ENCODE results near the gene ARID1A.

Gene ARID1A

DNA sequence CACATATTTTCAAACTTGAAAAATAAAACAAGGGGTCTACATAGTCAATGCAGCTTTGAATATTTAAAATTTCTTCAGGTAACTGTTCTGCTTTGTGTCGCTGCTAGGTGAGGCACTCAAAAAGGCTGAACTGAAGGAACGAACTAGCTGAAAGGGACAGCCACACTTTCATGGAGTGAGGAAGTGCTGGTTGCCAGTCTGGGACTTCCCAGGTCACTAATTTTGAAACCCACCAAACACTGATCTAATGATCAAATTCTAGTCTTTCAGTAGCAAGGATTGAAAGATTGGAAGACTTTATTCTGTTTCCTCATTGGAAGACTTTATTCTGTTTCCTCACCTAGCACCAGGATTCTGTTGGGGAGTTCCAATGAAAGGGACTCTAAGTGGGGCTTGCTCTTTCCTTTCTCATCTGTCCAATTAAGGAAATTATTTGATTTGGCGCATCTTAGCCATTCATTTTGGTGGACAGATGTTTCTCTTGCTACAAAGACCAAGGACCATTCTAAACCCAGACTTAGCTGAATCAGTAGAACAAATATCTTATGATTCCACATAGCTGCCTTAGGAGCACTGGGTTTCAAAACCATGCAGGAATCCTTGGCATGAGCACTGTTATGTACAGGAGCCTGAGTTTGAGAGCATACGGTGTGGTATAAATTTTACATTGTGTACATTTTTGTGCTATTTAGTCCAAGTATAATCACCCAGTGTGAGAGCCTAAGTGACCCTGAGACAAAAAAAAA, 10.9 kb upstream of the ARID1A start:
- no peak for DNase-seq (ENCODE audit: low read depth)
- TF ChIP-seq, protein P1, sequence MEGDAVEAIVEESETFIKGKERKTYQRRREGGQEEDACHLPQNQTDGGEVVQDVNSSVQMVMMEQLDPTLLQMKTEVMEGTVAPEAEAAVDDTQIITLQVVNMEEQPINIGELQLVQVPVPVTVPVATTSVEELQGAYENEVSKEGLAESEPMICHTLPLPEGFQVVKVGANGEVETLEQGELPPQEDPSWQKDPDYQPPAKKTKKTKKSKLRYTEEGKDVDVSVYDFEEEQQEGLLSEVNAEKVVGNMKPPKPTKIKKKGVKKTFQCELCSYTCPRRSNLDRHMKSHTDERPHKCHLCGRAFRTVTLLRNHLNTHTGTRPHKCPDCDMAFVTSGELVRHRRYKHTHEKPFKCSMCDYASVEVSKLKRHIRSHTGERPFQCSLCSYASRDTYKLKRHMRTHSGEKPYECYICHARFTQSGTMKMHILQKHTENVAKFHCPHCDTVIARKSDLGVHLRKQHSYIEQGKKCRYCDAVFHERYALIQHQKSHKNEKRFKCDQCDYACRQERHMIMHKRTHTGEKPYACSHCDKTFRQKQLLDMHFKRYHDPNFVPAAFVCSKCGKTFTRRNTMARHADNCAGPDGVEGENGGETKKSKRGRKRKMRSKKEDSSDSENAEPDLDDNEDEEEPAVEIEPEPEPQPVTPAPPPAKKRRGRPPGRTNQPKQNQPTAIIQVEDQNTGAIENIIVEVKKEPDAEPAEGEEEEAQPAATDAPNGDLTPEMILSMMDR (IDR thresholded peaks at IDR 0.05; ENCODE audit: low read depth, low read length): no peak
- TF ChIP-seq MYC (IDR thresholded peaks at IDR 0.05; ENCODE audit: low read depth, low read length) (no peak), POLR2A (IDR thresholded peaks at IDR 0.05; ENCODE audit: extremely low read depth, insufficient read length) (no peak), MAX (IDR thresholded peaks at IDR 0.05; ENCODE audit: low read depth, low read length) (no peak)
- H3K4me3 ChIP-seq (ENCODE audit: low read depth, low read length): no peak overlapping the region

DNA sequence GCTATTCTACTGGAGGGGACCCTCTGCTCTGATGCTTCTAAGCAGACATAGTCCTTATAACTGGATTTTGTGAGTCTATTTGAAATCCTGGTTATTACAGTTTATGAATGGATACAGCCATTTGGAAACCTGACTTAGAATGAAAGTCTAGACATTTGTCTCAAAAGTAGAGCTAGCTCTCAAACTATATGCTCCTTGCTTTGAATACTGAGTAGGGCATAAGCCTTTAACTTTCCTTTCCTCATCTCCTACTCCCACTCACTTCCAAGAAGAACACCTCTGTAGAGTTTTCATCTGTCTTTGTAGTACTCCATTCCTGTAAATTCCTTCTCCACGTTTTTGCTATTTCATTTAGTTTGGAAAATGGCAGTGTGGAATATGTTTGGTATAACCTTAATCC, 9.0 kb upstream of the ARID1A start:
- DNase-seq (ENCODE audit: low read depth): no peak
- TF ChIP-seq, protein P1 (IDR thresholded peaks at IDR 0.05; ENCODE audit: low read depth, low read length): no peak
- TF ChIP-seq MAX (IDR thresholded peaks at IDR 0.05; ENCODE audit: low read depth, low read length) (no peak), POLR2A (IDR thresholded peaks at IDR 0.05; ENCODE audit: extremely low read depth, insufficient read length) (no peak), MYC (IDR thresholded peaks at IDR 0.05; ENCODE audit: low read depth, low read length) (no peak)
- no peak overlapping the region for H3K4me3 ChIP-seq (ENCODE audit: low read depth, low read length)

- no peak for DNase-seq (ENCODE audit: low read depth)
- H3K4me3 ChIP-seq (ENCODE audit: low read depth, low read length): no peak overlapping the region
- TF ChIP-seq MAX (IDR thresholded peaks at IDR 0.05; ENCODE audit: low read depth, low read length): no peak
- TF ChIP-seq MYC (IDR thresholded peaks at IDR 0.05; ENCODE audit: low read depth, low read length): no peak
- TF ChIP-seq, protein P1 (IDR thresholded peaks at IDR 0.05; ENCODE audit: low read depth, low read length): no peak
- no peak for TF ChIP-seq POLR2A (IDR thresholded peaks at IDR 0.05; ENCODE audit: extremely low read depth, insufficient read length)
Measured at GRCh38 chr1:26689504-26689903, 6.3 kb upstream of the ARID1A start.

GRCh38 chr1:26690157-26690556, 5.7 kb upstream of the ARID1A start:
- DNase-seq (ENCODE audit: low read depth): no peak
- H3K4me3 ChIP-seq (ENCODE audit: low read depth, low read length): no peak overlapping the region
- TF ChIP-seq POLR2A (IDR thresholded peaks at IDR 0.05; ENCODE audit: extremely low read depth, insufficient read length) (no peak), MAX (IDR thresholded peaks at IDR 0.05; ENCODE audit: low read depth, low read length) (no peak), MYC (IDR thresholded peaks at IDR 0.05; ENCODE audit: low read depth, low read length) (no peak)
- TF ChIP-seq, protein P1 (IDR thresholded peaks at IDR 0.05; ENCODE audit: low read depth, low read length): no peak

- no peak for DNase-seq (ENCODE audit: low read depth)
- TF ChIP-seq, protein P1 (IDR thresholded peaks at IDR 0.05; ENCODE audit: low read depth, low read length): no peak
- TF ChIP-seq MYC (IDR thresholded peaks at IDR 0.05; ENCODE audit: low read depth, low read length) (no peak), MAX (IDR thresholded peaks at IDR 0.05; ENCODE audit: low read depth, low read length) (no peak), POLR2A (IDR thresholded peaks at IDR 0.05; ENCODE audit: extremely low read depth, insufficient read length) (no peak)
- H3K4me3 ChIP-seq (ENCODE audit: low read depth, low read length): no peak overlapping the region
Measured at GRCh38 chr1:26690576-26691031, 5.2 kb upstream of the ARID1A start.
